Vagina (tissue), 2 donors: ENCODE measurements around the gene PRPF6.

Source experiments
- CTCF ChIP-seq, 3 experiments: fragments of 450-650 bp in 2 of 3; fragments of 200-600 bp in 1 of 3; sonication (generic) in 1 of 3; IDR thresholded peaks; one replicate each; pipeline ENCODE4 v1.5.1; 2017 to 2019; ENCODE audit warnings: antibody characterized with exemption in 3 of 3, mild to moderate bottlenecking in 2 of 3, moderate library complexity in 2 of 3
- POLR2A ChIP-seq, 2 donors: fragments of 450-650 bp; IDR thresholded peaks; one replicate each; pipeline ENCODE4 v1.6.1; 2017; ENCODE audit warnings: antibody characterized with exemption in 2 of 2, mild to moderate bottlenecking in 2 of 2, moderate library complexity in 2 of 2

- TF ChIP-seq CTCF (IDR thresholded peaks at IDR 0.05) (no peak), POLR2A (IDR thresholded peaks at IDR 0.05) (no peak)
These were observed 18.2 kb upstream of the PRPF6 start for GRCh38 chr20:63962426-63963347.
